ENCODE results near the gene TBX1. TPM values are rescaled to one million over a fixed set of nuclear protein-coding genes. Genes with fewer than 3 reads are reported as not detected.

Gene TBX1
- total RNA-seq, 1 donor from 2014 or later = 24.2 TPM

DNA sequence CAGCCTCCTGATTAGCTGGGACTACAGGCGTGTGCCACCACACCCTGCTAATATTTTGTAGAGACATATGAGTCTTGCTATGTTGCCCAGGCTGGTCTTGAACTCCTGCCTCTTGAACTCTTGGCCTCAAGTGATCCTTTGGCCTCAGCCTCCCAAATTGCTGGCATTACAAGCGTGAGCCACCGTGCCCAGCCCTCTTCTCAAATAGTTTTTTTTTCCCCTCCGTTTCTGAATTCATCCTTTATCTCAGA is 11.8 kb downstream of the TBX1 start:
- Mint-ChIP-seq H3K9me3 (ENCODE audit: unreplicated experiment) (no peaks in the 10 kb centered on the region), H3K36me3 (ENCODE audit: unreplicated experiment) (peaks cover 4% of the 10 kb centered on the region), H3K4me3 (ENCODE audit: unreplicated experiment) (no peak overlapping the region), H3K27ac (ENCODE audit: unreplicated experiment) (no peak overlapping the region), H3K27me3 (ENCODE audit: unreplicated experiment) (peaks cover 4% of the 10 kb centered on the region), H3K4me1 (ENCODE audit: unreplicated experiment) (no peaks in the 10 kb centered on the region)
- no peak for DNase-seq (ENCODE audit: extremely low spot score, unreplicated experiment)
- TF ChIP-seq, protein P1, sequence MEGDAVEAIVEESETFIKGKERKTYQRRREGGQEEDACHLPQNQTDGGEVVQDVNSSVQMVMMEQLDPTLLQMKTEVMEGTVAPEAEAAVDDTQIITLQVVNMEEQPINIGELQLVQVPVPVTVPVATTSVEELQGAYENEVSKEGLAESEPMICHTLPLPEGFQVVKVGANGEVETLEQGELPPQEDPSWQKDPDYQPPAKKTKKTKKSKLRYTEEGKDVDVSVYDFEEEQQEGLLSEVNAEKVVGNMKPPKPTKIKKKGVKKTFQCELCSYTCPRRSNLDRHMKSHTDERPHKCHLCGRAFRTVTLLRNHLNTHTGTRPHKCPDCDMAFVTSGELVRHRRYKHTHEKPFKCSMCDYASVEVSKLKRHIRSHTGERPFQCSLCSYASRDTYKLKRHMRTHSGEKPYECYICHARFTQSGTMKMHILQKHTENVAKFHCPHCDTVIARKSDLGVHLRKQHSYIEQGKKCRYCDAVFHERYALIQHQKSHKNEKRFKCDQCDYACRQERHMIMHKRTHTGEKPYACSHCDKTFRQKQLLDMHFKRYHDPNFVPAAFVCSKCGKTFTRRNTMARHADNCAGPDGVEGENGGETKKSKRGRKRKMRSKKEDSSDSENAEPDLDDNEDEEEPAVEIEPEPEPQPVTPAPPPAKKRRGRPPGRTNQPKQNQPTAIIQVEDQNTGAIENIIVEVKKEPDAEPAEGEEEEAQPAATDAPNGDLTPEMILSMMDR (IDR thresholded peaks at IDR 0.05) = no peak

DNA sequence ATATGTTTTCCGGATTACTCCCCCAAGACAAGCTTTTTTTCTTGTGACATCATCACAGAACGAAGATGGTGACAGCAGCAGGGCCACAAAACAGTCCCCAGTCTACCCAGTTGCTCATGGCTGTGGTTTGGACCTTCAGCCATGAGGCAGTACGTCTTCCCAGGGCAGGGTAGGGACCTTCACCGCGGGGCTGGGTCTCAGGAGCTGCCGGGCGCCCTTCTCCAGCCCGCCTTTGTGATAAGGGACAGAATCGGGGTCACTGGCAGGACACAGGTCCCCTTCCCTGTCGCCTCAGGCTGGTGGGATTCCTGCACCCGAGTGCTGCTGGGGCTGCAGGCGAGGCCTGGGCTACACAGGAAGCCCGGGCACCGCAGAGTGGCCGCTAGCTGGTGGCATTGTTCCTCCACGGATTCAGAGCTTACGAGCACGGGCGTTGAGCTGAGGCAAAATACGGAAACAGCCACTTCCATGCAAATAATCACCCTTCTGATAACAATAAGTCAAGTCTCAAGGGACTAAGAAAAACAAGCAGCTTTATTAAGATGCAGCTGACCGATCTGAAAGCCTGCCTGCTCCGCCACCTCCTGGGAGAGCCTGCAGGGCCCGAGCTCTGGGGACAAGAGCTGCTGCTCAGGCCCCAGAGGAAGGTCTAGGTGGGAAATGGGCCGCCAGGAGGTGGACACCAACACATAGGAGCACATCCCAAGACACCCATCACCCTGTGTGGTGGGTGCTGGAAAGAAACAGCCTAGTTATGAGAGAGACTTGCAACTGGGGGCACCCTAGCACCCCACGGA is 12.3 kb downstream of the TBX1 start:
- Mint-ChIP-seq H3K27me3 (ENCODE audit: unreplicated experiment) (peaks cover 4% of the 10 kb centered on the region), H3K36me3 (ENCODE audit: unreplicated experiment) (peaks cover 4% of the 10 kb centered on the region), H3K4me1 (ENCODE audit: unreplicated experiment) (no peaks in the 10 kb centered on the region), H3K27ac (ENCODE audit: unreplicated experiment) (no peak overlapping the region), H3K9me3 (ENCODE audit: unreplicated experiment) (no peaks in the 10 kb centered on the region), H3K4me3 (ENCODE audit: unreplicated experiment) (no peak overlapping the region)
- TF ChIP-seq, protein P1 (IDR thresholded peaks at IDR 0.05) = no peak
- DNase-seq (ENCODE audit: extremely low spot score, unreplicated experiment) = no peak

DNA sequence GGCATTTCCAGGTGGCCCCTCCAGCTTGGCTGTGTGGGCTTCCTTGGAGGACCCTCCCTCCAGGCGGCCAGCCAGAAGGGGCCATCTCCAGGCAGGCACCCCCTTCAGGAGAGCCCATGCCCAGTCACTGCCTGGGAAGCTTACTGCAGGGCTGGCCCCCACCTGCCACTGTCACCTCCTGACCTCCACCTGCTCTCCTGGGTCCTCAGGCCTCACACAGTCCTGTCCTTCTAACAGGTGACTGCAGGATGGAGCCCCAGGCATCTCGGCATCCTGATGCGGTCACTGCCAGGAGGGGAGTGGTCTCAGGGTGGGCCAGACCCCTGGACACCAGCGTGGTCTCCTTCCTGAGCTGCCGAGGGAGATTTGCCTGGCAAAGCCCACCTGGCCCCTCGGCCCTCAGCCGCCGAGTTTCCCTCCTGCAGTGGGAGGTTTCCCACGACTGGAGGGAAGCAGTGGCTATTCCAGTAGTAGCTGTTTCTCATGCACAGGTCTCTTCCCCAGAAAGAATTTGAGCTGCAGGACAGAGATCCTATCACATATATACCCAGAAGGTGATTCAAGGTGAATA is 13.0 kb downstream of the TBX1 start:
- Mint-ChIP-seq H3K36me3 (ENCODE audit: unreplicated experiment) (peaks cover 4% of the 10 kb centered on the region), H3K4me3 (ENCODE audit: unreplicated experiment) (no peak overlapping the region), H3K27me3 (ENCODE audit: unreplicated experiment) (peaks cover 4% of the 10 kb centered on the region), H3K9me3 (ENCODE audit: unreplicated experiment) (no peaks in the 10 kb centered on the region), H3K4me1 (ENCODE audit: unreplicated experiment) (no peaks in the 10 kb centered on the region), H3K27ac (ENCODE audit: unreplicated experiment) (no peak overlapping the region)
- TF ChIP-seq, protein P1 (IDR thresholded peaks at IDR 0.05) = no peak
- DNase-seq (ENCODE audit: extremely low spot score, unreplicated experiment) = no peak

DNA sequence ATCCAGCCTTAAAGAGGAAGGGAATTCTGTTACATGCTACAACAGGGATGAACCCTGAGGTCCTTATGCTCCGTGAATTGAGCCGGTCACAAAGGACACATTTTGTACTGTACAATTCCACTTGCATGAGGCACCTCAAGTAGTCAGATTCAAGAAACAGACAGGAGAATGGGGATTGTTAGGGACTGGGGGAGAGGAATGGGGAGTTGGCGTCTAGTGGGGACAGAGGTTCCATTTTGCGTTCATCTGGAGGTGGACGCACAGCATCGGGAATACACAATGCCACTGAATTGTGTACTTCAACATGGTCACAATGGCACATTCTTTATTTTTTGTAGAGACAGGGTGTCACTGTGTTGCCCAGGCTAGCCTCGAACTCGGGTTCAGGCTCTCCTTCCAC is 14.1 kb downstream of the TBX1 start:
- TF ChIP-seq, protein P1 (IDR thresholded peaks at IDR 0.05) = no peak
- Mint-ChIP-seq H3K9me3 (ENCODE audit: unreplicated experiment) (no peaks in the 10 kb centered on the region), H3K4me1 (ENCODE audit: unreplicated experiment) (peaks cover under 1% of the 10 kb centered on the region), H3K36me3 (ENCODE audit: unreplicated experiment) (no peaks in the 10 kb centered on the region), H3K27ac (ENCODE audit: unreplicated experiment) (no peak overlapping the region), H3K4me3 (ENCODE audit: unreplicated experiment) (no peak overlapping the region), H3K27me3 (ENCODE audit: unreplicated experiment) (peaks cover 4% of the 10 kb centered on the region)
- DNase-seq (ENCODE audit: extremely low spot score, unreplicated experiment) = no peak

DNA sequence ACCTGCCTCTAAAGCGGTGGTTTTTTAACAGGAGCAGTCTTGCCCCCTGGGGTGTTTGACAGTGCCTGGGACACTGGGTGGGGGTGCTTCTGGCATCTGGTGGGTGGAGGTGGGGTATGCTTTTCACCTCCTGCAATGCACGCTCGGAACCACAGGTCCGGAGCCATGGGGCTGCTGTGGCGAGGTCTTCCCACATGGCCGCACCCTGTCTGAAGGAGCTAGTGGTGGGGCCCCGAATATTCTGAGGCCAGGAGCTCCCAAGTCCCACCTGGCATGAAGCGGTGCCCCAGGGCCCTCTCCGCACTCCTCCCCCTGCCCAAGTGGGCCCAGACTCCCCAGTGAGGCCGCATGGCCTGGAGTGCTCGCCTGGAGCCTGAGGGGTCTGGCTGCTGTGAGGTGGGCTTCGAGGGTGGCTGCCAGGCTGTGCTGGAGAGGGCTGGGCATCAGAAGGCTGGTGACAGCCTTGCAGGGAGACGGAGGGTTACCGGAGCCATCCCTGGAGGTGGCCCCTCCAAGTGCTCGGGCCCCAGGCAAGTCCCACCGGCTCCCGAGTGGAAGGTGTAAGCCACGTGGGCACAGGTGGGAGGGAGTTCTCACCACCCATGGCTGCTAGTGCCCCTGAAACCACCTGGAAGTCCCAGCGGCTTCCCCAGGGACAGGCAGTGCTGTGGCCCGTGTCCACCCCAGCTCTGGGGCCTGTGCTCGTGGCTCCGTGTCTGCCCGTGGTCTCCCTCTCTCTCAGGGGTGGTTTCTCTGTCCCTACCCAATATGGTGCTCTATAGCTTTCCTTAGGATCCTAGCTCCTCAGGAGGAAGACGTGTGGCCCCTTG is 15.1 kb downstream of the TBX1 start:
- Mint-ChIP-seq H3K36me3 (ENCODE audit: unreplicated experiment) (no peaks in the 10 kb centered on the region), H3K4me3 (ENCODE audit: unreplicated experiment) (no peak overlapping the region), H3K27ac (ENCODE audit: unreplicated experiment) (no peak overlapping the region), H3K4me1 (ENCODE audit: unreplicated experiment) (peaks cover 7% of the 10 kb centered on the region), H3K27me3 (ENCODE audit: unreplicated experiment) (peaks cover 4% of the 10 kb centered on the region), H3K9me3 (ENCODE audit: unreplicated experiment) (no peaks in the 10 kb centered on the region)
- TF ChIP-seq, protein P1 (IDR thresholded peaks at IDR 0.05) = no peak
- DNase-seq (ENCODE audit: extremely low spot score, unreplicated experiment) = no peak
